ENCODE results near the gene NUP214.
A peak's percentile ranks its signal among the peaks of the same experiment; 100 is the strongest.
"Not testable (repeated sequence)": the region's sequence is repeated elsewhere in the genome, so short reads cannot be mapped to it uniquely, and the experiment has no call there.

Gene NUP214

GRCh38 chr9:131198041-131198715, 72.8 kb downstream of the NUP214 start:
- Histone ChIP-seq H3K27me3 (replicated peaks in 2 of 5; ENCODE audit: control insufficient read depth in 4 of 5, insufficient read depth in 5 of 5, low read length in 4 of 5) (no peaks in the 10 kb centered on the region), H3K36me3 (ENCODE audit: control insufficient read depth in 4 of 4, insufficient read depth in 4 of 4, low read length in 3 of 4) (peaks cover 22 to 64% (median 44%) of the 10 kb centered on the region in 4 experiments), H3K4me1 (ENCODE audit: control extremely low read depth in 1 of 4, control insufficient read depth in 4 of 4, insufficient read depth in 4 of 4, low read length in 3 of 4) (peaks cover 3 to 22% (median 14%) of the 10 kb centered on the region in 4 experiments), H3K27ac (ENCODE audit: insufficient read depth in 1 of 2, low read depth in 1 of 2, low read length in 2 of 2, poor library complexity in 1 of 2, severe bottlenecking in 2 of 2) (no peak overlapping the region), H3K4me3 (ENCODE audit: control insufficient read depth in 1 of 7, extremely low read depth in 1 of 7, insufficient read depth in 4 of 7, low read depth in 2 of 7, low read length in 6 of 7) (no peak overlapping the region), H3K9me3 (ENCODE audit: control extremely low read depth in 1 of 5, control insufficient read depth in 4 of 5, insufficient read depth in 2 of 5, low read depth in 1 of 5, low read length in 4 of 5) (no peaks in the 10 kb centered on the region)
- ChIA-PET POLR2A (no interaction called here), CTCF (interaction anchor here (0.9 to 4.3 kb wide), 7 partner anchors 11 to 138 kb away, joined by 3 to 16 read pairs (median 4); no protein-coding TSS in a partner anchor)
- DNase-seq, result peak in 2 of 3 donors; percentile 61 to 73
- 85% methylated on average over 13 of the region's 15 CpGs for WGBS (ENCODE audit: insufficient coverage)

DNA sequence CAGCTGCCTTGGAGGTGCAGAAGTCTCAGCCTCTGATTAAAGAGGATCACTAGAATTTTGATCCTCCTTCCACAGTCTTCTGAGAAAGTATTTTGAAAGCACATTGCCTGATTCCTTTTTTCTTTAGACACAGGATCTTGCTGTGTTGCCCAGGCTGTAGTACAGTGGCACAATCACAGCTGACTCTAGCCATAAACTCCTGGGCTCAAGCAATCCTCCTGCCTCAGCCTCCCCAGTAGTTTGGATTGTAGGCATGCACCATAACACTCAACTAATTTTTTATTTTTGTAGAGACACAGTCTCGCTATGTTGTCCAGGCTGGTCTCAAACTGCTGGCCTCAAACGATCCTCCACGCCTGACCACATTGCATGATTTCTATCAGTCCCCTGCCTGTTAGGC, 76.5 kb downstream of the NUP214 start:
- Histone ChIP-seq H3K9me3 (ENCODE audit: control extremely low read depth in 1 of 5, control insufficient read depth in 4 of 5, insufficient read depth in 2 of 5, low read depth in 1 of 5, low read length in 4 of 5) (no peaks in the 10 kb centered on the region), H3K4me1 (ENCODE audit: control extremely low read depth in 1 of 4, control insufficient read depth in 4 of 4, insufficient read depth in 4 of 4, low read length in 3 of 4) (peaks cover 6 to 17% (median 13%) of the 10 kb centered on the region in 4 experiments), H3K36me3 (ENCODE audit: control insufficient read depth in 4 of 4, insufficient read depth in 4 of 4, low read length in 3 of 4) (peaks cover 12 to 73% (median 52%) of the 10 kb centered on the region in 4 experiments), H3K27me3 (replicated peaks in 2 of 5; ENCODE audit: control insufficient read depth in 4 of 5, insufficient read depth in 5 of 5, low read length in 4 of 5) (no peaks in the 10 kb centered on the region), H3K4me3 (ENCODE audit: control insufficient read depth in 1 of 7, extremely low read depth in 1 of 7, insufficient read depth in 4 of 7, low read depth in 2 of 7, low read length in 6 of 7) (no peak overlapping the region), H3K27ac (ENCODE audit: insufficient read depth in 1 of 2, low read depth in 1 of 2, low read length in 2 of 2, poor library complexity in 1 of 2, severe bottlenecking in 2 of 2) (no peak overlapping the region)
- 100% methylated on average over 1 of the region's 3 CpGs for WGBS (ENCODE audit: insufficient coverage)
- ChIA-PET CTCF (interaction anchor here (1.1 to 1.9 kb wide), 3 partner anchors 13 to 25 kb away, joined by 4 to 6 read pairs (median 5); no protein-coding TSS in a partner anchor), POLR2A (no interaction called here)
- DNase-seq, result no peak

GRCh38 chr9:131203431-131204218, 78.2 kb downstream of the NUP214 start:
- peak in 2 of 3 donors; percentile 24 to 27 for DNase-seq

GRCh38 chr9:131204285-131204684, 78.9 kb downstream of the NUP214 start:
- H3K4me3 ChIP-seq (ENCODE audit: control insufficient read depth in 1 of 7, extremely low read depth in 1 of 7, insufficient read depth in 4 of 7, low read depth in 2 of 7, low read length in 6 of 7), result no peak overlapping the region
- ChIA-PET CTCF (interaction anchor here (1.2 to 3.2 kb wide), 4 partner anchors 11 to 27 kb away, joined by 3 to 17 read pairs (median 4); no protein-coding TSS in a partner anchor), POLR2A (no interaction called here)
- H3K36me3 ChIP-seq (ENCODE audit: control insufficient read depth in 4 of 4, insufficient read depth in 4 of 4, low read length in 3 of 4), result peaks cover 5 to 66% (median 41%) of the 10 kb centered on the region in 4 experiments
- H3K27me3 ChIP-seq (replicated peaks in 2 of 5; ENCODE audit: control insufficient read depth in 4 of 5, insufficient read depth in 5 of 5, low read length in 4 of 5), result no peaks in the 10 kb centered on the region
- no peaks in the 10 kb centered on the region for H3K9me3 ChIP-seq (ENCODE audit: control extremely low read depth in 1 of 5, control insufficient read depth in 4 of 5, insufficient read depth in 2 of 5, low read depth in 1 of 5, low read length in 4 of 5)
- H3K4me1 ChIP-seq (ENCODE audit: control extremely low read depth in 1 of 4, control insufficient read depth in 4 of 4, insufficient read depth in 4 of 4, low read length in 3 of 4), result peaks cover 0 to 4% (median 1%) of the 10 kb centered on the region in 4 experiments
- DNase-seq, result no peak
- H3K27ac ChIP-seq (ENCODE audit: insufficient read depth in 1 of 2, low read depth in 1 of 2, low read length in 2 of 2, poor library complexity in 1 of 2, severe bottlenecking in 2 of 2), result no peak overlapping the region
- WGBS (ENCODE audit: insufficient coverage), result 100% methylated on average over 7 of the region's 8 CpGs

More at GRCh38 chr9:131203431-131204218, 78.2 kb downstream of the NUP214 start:
- Histone ChIP-seq H3K36me3 (ENCODE audit: control insufficient read depth in 4 of 4, insufficient read depth in 4 of 4, low read length in 3 of 4) (peaks cover 9 to 72% (median 46%) of the 10 kb centered on the region in 4 experiments), H3K4me3 (ENCODE audit: control insufficient read depth in 1 of 7, extremely low read depth in 1 of 7, insufficient read depth in 4 of 7, low read depth in 2 of 7, low read length in 6 of 7) (no peak overlapping the region), H3K27me3 (replicated peaks in 2 of 5; ENCODE audit: control insufficient read depth in 4 of 5, insufficient read depth in 5 of 5, low read length in 4 of 5) (no peaks in the 10 kb centered on the region), H3K9me3 (ENCODE audit: control extremely low read depth in 1 of 5, control insufficient read depth in 4 of 5, insufficient read depth in 2 of 5, low read depth in 1 of 5, low read length in 4 of 5) (no peaks in the 10 kb centered on the region), H3K4me1 (ENCODE audit: control extremely low read depth in 1 of 4, control insufficient read depth in 4 of 4, insufficient read depth in 4 of 4, low read length in 3 of 4) (peaks cover 0 to 4% (median 1%) of the 10 kb centered on the region in 4 experiments), H3K27ac (ENCODE audit: insufficient read depth in 1 of 2, low read depth in 1 of 2, low read length in 2 of 2, poor library complexity in 1 of 2, severe bottlenecking in 2 of 2) (no peak overlapping the region)
- ChIA-PET POLR2A (no interaction called here), CTCF (interaction anchor here (1.2 to 3.2 kb wide), 2 partner anchors 11 to 26 kb away, joined by 5 to 17 read pairs; no protein-coding TSS in a partner anchor)
- WGBS (ENCODE audit: insufficient coverage), result 90% methylated on average over 2 of the region's 4 CpGs

- POLR2A ChIA-PET, result no interaction called here
- 100% methylated on average over 2 of the region's 3 CpGs for WGBS (ENCODE audit: insufficient coverage)
- peaks cover 0 to 4% (median 0%) of the 10 kb centered on the region in 5 experiments for H3K9me3 ChIP-seq (ENCODE audit: control extremely low read depth in 1 of 5, control insufficient read depth in 4 of 5, insufficient read depth in 2 of 5, low read depth in 1 of 5, low read length in 4 of 5)
- no peak overlapping the region for H3K27ac ChIP-seq (ENCODE audit: insufficient read depth in 1 of 2, low read depth in 1 of 2, low read length in 2 of 2, poor library complexity in 1 of 2, severe bottlenecking in 2 of 2)
- CTCF ChIA-PET, result interaction anchor here (1.4 to 3.2 kb wide), 2 partner anchors 8 to 137 kb away, joined by 3 to 17 read pairs; no protein-coding TSS in a partner anchor
- H3K4me3 ChIP-seq (ENCODE audit: control insufficient read depth in 1 of 7, extremely low read depth in 1 of 7, insufficient read depth in 4 of 7, low read depth in 2 of 7, low read length in 6 of 7), result no peak overlapping the region
- no peak for DNase-seq
- no peaks in the 10 kb centered on the region for H3K27me3 ChIP-seq (replicated peaks in 2 of 5; ENCODE audit: control insufficient read depth in 4 of 5, insufficient read depth in 5 of 5, low read length in 4 of 5)
- peaks cover 0 to 4% (median 1%) of the 10 kb centered on the region in 4 experiments for H3K4me1 ChIP-seq (ENCODE audit: control extremely low read depth in 1 of 4, control insufficient read depth in 4 of 4, insufficient read depth in 4 of 4, low read length in 3 of 4)
- H3K36me3 ChIP-seq (ENCODE audit: control insufficient read depth in 4 of 4, insufficient read depth in 4 of 4, low read length in 3 of 4), result peaks cover 4 to 59% (median 38%) of the 10 kb centered on the region in 4 experiments
Observed at GRCh38 chr9:131206495-131206894, 81.1 kb downstream of the NUP214 start.

DNA sequence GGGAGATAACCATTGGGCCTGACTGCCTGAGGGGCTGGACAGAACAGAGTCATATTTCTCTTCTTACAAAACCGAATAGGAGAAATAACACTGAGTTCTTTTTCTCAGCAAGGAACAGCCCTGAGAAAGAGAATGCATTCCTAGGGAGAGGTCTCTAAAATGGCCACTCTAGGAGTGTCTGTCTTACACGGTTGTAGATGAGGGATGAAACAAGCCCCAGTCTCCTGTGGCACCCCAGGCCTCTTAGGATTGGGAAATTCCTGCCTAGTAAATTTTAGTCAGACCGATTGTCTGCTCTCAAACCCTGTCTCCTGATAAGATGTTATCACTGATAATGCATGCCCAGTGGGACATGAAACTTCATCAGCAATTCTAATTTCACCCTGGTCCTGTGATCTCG, 86.5 kb downstream of the NUP214 start:
- peak in 2 of 3 donors; percentile 28 to 31 for DNase-seq
- CTCF ChIA-PET; H3K27me3 ChIP-seq (replicated peaks in 2 of 5; ENCODE audit: control insufficient read depth in 4 of 5, insufficient read depth in 5 of 5, low read length in 4 of 5); H3K27ac ChIP-seq (ENCODE audit: insufficient read depth in 1 of 2, low read depth in 1 of 2, low read length in 2 of 2, poor library complexity in 1 of 2, severe bottlenecking in 2 of 2); H3K4me3 ChIP-seq (ENCODE audit: control insufficient read depth in 1 of 7, extremely low read depth in 1 of 7, insufficient read depth in 4 of 7, low read depth in 2 of 7, low read length in 6 of 7): not testable (repeated sequence)
- POLR2A ChIA-PET, result interaction anchor here (0.9 kb wide), 1 partner anchor 37 kb away, joined by 3 read pairs; no protein-coding TSS in a partner anchor
- peaks cover 4 to 32% (median 17%) of the 10 kb centered on the region in 4 experiments for H3K4me1 ChIP-seq (ENCODE audit: control extremely low read depth in 1 of 4, control insufficient read depth in 4 of 4, insufficient read depth in 4 of 4, low read length in 3 of 4)
- H3K36me3 ChIP-seq (ENCODE audit: control insufficient read depth in 4 of 4, insufficient read depth in 4 of 4, low read length in 3 of 4), result peaks cover 4 to 33% (median 20%) of the 10 kb centered on the region in 4 experiments
- H3K9me3 ChIP-seq (ENCODE audit: control extremely low read depth in 1 of 5, control insufficient read depth in 4 of 5, insufficient read depth in 2 of 5, low read depth in 1 of 5, low read length in 4 of 5), result peaks cover 0 to 10% (median 4%) of the 10 kb centered on the region in 5 experiments
- WGBS (ENCODE audit: insufficient coverage), result 98% methylated on average over 4 of the region's 4 CpGs
